ENCODE results near the gene GPX4.

GPX4 gene

DNA sequence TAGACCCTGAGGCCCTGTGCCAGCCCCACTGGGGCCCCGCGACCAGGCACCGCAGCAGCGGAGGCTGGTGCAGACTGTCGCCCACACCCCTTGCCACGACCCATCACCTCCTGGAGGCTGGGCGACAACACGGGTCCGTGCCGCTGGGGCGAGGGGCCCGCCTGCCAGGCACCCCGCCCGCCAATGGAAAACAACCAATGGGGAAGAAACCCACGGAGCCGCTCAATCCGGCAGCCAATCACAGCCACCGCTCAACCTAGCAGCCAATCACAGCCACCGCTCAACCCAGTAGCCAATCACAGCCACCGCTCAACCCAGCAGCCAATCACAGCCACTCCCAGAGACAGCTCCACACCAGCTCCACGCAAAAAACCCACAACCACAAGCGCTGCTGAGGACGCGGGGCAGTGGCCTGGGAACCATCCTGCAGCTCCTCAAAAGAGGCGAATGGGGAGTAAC lies 29.7 kb downstream of the GPX4 start:
- TF ChIP-seq, protein P1, sequence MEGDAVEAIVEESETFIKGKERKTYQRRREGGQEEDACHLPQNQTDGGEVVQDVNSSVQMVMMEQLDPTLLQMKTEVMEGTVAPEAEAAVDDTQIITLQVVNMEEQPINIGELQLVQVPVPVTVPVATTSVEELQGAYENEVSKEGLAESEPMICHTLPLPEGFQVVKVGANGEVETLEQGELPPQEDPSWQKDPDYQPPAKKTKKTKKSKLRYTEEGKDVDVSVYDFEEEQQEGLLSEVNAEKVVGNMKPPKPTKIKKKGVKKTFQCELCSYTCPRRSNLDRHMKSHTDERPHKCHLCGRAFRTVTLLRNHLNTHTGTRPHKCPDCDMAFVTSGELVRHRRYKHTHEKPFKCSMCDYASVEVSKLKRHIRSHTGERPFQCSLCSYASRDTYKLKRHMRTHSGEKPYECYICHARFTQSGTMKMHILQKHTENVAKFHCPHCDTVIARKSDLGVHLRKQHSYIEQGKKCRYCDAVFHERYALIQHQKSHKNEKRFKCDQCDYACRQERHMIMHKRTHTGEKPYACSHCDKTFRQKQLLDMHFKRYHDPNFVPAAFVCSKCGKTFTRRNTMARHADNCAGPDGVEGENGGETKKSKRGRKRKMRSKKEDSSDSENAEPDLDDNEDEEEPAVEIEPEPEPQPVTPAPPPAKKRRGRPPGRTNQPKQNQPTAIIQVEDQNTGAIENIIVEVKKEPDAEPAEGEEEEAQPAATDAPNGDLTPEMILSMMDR (IDR thresholded peaks at IDR 0.05; ENCODE audit: low read depth, low read length, missing control alignments): no peak
- peak overlapping the region; percentile 66 for H3K4me3 ChIP-seq (ENCODE audit: low read depth, low read length)
- peak; percentile 87 for DNase-seq (ENCODE audit: low read depth)

GRCh38 chr19:1134431-1134830 lies 30.6 kb downstream of the GPX4 start:
- no peak for DNase-seq (ENCODE audit: low read depth)
- H3K4me3 ChIP-seq (ENCODE audit: low read depth, low read length): no peak overlapping the region
- TF ChIP-seq, protein P1 (IDR thresholded peaks at IDR 0.05; ENCODE audit: low read depth, low read length, missing control alignments): no peak

- TF ChIP-seq, protein P1 (IDR thresholded peaks at IDR 0.05; ENCODE audit: low read depth, low read length, missing control alignments): no peak
- no peak for DNase-seq (ENCODE audit: low read depth)
- H3K4me3 ChIP-seq (ENCODE audit: low read depth, low read length): no peak overlapping the region
Observed at GRCh38 chr19:1135454-1135853, 31.7 kb downstream of the GPX4 start.

- no peak for DNase-seq (ENCODE audit: low read depth)
Observed at GRCh38 chr19:1136201-1136600, 32.4 kb downstream of the GPX4 start.

DNA sequence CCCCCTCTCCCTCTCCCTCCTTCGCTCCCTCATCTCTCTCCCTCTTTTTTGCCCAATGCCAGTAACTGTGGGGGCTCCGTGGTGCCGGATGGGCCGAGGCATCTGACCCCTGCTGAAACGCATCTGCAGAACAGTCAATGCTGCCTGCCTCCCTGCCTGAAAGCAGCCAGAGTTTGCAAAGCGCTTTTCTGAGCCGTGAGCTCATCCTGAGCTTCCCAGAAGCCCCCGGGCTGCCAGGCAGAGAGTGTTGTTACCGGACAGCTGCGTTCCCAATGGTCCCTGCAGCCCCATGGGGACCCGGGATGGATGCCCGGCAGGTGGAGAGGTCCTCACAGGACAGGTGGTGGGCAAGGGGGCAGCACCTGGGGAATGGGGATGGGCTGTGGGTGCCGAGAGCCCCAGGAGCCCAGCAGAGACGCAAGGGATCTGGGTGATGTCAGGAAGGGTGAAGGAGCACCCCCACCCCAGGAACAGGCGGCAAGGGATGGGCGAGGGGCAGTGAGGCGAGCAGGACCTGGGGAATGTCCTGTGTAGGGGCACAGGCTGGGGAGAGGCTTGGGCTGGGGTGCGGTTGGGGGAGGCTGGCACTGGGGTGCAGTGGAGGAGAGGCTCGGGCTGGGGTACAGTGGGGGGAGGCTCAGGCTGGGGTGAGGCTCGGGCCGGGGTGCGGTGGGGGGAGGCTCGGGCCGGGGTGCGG lies 33.0 kb downstream of the GPX4 start:
- DNase-seq (ENCODE audit: low read depth): no peak
- TF ChIP-seq, protein P1 (IDR thresholded peaks at IDR 0.05; ENCODE audit: low read depth, low read length, missing control alignments): no peak
- H3K4me3 ChIP-seq (ENCODE audit: low read depth, low read length): no peak overlapping the region

More at GRCh38 chr19:1136201-1136600, 32.4 kb downstream of the GPX4 start:
- no peak overlapping the region for H3K4me3 ChIP-seq (ENCODE audit: low read depth, low read length)
- TF ChIP-seq, protein P1 (IDR thresholded peaks at IDR 0.05; ENCODE audit: low read depth, low read length, missing control alignments): no peak

- H3K4me3 ChIP-seq (ENCODE audit: low read depth, low read length): no peak overlapping the region
- TF ChIP-seq, protein P1 (IDR thresholded peaks at IDR 0.05; ENCODE audit: low read depth, low read length, missing control alignments): no peak
- no peak for DNase-seq (ENCODE audit: low read depth)
Observed at GRCh38 chr19:1138121-1138520, 34.3 kb downstream of the GPX4 start.

GRCh38 chr19:1139126-1139525 lies 35.3 kb downstream of the GPX4 start:
- H3K4me3 ChIP-seq (ENCODE audit: low read depth, low read length): no peak overlapping the region
- TF ChIP-seq, protein P1 (IDR thresholded peaks at IDR 0.05; ENCODE audit: low read depth, low read length, missing control alignments): no peak
- DNase-seq (ENCODE audit: low read depth): no peak
